HT-29 (cell line): ENCODE measurements around the gene DCLK1. TPM values are rescaled to one million over a fixed set of nuclear protein-coding genes. Genes with fewer than 3 reads are reported as not detected.

ENCODE experiments used
- DNase-seq: peaks from one replicate; pipeline ENCODE4 v3.0.0-alpha.2; 2015; ENCODE audit warnings: low spot score
- total RNA-seq: library from RNA; depleted of rRNA; stranded (reverse); fragments of >200 nt; shearing (Covaris generic); gene quantifications from 2 replicates; pipeline ENCODE4 v1.2.3, GENCODE V29; 2014

DCLK1 gene
- total RNA-seq, 1 experiment from 2014 or later = not detected

DNA sequence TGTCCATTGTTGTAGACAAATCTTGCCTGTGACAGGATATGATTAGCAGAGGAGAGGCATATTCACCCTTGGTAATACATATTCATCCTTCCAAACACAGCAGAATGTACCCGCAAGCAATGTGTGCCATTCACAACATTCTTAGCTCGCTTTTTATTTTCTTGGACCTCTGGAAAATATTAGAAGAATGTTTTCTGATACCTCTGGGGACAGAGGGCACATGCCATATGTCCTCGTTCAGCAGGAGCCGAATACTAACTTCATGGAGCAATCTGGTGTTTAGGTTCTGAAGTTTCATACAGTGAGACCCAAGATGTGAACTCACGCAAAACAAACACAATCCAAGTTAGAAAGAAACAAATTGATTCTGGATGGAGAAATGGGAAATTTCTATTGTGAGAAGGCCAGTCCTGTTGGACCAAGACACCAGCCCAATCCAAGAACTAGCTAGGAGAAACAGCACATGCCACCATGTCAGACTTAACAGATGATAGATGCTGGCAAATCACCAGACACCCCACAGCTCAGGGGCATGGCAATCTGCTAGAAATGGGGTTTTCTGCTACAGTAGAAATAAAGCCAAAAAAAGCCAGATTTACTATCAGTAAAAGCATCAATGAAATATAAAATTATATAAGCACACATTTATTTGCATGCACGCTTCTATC lies 297.4 kb downstream of the DCLK1 start:
- no peak for DNase-seq

DNA sequence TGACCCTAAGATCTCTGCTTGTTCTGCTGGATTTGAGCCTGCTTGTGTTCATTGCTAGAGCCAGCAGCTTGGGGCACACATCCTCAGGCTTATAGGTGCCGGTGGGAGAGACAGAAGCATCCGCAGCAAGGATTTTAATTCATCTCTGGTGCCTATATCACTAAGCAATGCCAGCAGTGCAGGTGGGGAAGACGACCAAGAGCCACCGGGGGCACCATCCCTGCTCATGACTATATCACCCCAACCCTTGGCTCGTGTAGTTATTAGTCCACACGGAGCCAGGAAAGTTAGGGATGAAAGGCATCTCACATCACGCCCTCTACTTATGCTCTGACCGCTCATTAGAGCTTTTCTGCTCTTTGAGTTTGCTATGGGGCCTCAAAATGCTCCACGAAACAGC lies 298.2 kb downstream of the DCLK1 start:
- DNase-seq = no peak

DNA sequence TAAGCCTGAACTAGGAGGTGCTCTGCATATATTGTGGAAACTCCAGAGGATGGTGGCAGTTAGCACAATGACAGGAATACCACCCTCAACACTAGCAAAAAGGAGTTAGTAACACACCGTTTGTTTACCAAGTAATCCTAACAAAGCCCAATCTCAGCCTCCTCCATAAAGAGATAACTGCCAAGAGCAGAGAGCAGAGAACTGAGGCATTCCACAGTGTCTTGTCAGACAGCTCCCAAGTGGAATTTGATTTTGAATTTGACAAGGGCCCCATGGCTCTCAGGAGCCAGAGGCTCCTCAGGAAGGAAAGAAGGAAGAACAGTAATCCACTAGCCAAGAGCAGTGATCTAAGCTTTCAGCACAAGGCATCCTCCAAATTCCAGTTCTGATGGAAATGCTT lies 298.6 kb downstream of the DCLK1 start:
- DNase-seq = no peak

DNA sequence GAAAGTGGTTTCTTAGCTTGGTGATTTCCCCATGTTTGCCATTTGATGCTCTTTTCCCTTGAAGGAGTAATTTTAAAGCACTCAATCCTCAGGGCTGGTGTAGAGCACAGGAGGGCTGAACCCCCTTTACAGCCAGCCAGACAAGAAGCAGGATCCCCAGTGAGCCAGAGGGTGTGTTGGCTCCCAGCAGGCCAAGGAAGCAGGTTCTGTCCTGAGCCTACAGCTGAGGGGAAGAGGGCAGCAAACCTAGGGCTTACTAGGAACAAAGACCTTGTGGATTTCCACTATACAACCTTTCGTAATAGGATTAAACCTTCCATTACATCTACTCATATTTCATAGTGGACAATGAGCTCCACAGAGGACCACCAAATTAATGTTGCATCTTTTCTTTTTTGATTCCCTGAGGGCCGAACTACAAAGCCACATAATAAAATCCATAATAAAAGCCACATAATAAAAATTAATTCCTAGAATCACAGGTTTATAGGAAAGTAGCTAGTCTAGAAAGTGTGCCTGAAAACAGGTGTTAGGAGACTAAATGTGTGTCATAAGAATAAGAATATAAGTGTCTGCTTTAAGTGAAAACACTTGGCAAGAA lies 300.2 kb downstream of the DCLK1 start:
- no peak for DNase-seq

DNA sequence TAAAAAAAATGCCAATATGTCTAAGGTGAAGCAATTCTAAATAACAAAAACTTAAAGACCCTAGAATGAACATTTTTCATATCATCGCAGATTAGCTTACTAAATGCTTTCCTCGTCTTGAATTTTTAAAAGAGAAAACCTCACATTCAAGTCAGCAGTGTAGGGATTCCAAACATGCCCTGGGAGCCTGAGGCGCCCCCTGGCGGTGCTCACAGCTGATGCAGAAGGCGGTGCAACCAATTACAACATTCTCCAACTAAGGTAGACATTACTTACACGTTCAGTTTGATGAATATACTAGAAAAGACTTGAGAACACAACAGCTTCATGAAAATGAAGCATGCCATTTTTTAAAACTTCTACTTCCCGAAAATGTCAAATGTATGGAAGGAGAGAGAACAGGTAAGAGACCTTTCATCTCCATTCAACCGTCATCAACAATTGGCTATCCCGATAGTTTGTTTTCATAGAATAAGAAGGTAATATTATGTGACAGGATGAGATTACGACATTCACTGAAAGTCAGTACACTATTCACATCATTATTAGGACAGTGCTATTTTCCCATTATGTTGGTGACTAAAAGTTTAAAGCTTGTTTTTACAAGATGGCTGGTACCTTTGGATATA lies 304.4 kb downstream of the DCLK1 start:
- DNase-seq = peak; percentile 45

DNA sequence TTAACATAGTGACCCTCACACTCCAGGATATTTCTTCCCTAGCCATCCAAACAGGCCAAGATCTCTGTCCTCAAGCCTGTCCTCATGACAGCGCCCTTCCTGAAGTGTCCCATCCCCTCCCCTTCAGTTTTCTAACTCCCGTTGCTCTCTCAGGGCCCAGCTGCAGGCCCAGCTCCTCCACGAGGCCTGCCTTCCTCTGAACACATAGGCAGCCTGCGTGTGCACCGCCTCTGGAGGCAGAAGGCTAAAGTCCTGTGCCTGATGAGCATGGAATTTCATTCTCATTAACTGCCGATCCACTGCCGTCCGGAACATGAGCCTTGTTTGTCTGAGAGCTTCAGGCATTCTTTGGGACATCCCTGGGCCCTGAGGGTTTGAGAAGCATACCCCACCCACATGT lies 306.4 kb downstream of the DCLK1 start:
- no peak for DNase-seq

DNA sequence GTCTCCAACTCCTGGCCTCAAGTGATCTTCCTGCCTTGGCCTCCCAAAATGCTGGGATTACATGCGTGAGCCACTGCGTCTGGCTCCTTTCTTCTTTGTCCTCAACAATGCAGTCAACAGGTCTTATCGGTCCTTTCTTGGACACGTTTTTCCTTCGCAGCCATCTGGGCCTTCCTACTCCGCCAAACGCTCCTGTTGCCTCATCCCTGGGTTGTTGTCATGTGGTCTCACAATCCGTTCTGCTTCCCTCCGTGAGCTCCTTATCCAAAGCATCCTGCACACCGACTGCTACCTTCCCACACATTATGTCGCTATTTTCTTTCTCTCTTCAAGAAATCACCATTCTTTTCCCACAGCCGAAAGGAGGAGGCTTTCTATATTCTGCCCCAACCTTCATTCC lies 306.8 kb downstream of the DCLK1 start:
- no peak for DNase-seq

DNA sequence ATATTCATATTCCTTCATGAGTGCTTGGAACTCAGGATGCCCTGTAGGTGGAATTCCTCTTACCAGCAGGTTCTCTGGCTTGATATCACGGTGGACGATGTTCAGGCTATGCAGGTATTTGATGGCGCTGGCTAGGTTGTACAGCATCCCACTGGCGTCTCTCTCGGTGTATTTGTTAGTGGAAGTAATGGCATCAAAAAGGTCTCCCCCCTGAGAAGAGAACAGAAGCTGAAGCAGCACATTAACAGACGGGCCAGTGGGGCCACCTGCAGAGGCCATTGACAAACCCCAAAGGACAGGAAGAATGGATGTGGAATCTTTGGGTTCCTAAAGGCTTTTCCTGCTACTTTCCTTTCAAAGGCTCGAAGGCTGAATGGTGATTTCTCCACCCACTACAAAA lies 308.5 kb downstream of the DCLK1 start:
- no peak for DNase-seq

DNA sequence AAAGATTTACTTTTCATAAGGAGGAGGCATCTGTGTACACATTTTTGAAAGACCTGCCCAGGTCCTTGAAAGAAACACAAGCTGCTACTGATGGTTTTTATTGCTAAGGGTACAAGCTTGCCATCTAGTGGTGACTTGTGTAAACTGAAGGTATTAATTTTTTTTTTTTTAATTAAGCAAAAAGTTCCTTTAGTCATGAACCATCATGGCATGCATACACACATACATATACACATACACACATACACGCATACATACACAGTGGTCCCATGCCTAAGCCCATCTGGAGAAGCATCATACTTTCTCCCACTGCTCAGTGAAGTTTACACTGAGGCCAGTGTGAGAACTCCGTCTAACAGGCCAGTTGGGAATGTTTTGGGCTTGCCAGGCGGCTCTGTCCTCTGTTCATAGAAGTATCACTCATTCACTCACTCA lies 312.5 kb downstream of the DCLK1 start:
- peak; percentile 74 for DNase-seq

DNA sequence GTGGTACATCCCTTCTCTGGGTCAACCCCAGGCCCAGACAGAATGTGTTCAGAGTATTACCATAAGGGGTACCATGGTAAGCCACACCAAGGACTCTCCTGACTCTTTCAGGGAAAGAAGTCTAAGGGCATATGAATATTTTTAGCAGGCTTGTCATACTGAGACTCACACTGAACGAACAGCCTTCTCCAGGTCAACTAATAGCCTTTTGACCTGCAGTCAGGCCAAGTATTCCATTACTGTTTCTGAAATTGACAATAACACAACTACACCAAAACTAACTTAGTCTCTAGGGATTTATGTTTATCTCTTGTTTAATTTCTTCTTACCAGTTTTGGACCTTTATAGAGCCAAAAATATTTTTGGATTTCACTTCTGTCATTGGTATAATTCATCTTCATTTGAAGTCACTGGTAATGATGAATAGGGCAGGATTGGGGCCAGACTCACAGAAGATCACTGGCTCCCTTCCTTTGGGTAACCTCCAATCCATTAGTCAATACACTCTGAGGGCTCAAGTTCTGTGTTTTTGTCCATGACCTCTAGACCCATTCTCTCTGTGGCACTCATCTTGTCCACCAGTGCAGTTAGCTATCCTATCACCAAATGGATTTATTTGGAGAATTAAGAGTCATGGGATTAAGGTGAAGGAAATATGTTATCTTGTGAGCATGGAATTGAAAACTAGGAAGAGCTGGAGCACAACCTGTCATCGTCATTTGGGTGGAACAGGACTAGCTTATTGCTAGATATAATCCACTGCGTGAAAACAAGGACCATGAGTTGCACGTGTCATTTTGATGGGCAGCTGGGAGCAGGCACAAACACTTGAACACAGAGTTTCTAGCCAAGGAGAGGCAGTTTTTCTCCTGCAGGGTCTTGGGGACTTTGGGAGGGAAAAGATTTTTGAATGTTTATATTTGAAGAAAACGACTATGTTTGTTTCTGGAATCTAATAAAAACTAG lies 313.3 kb downstream of the DCLK1 start:
- DNase-seq = no peak

DNA sequence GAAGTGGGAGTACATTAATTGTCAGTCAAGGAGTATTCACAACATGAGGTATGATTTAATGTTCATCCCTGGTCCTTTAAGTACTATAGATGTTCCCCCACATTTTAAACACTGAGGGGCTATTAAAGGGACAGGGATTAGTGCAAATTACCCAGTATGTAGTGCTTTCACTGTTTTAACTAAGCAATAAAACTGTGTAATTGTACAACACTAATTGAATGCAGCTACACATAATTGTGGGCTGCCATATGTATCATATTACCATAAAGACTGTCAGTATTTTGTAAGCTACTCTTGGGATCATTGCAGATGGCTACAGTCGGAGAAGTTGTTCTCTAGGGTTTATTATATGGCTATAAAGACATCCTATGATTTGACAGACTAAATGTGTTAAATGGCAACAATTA lies 316.6 kb downstream of the DCLK1 start:
- no peak for DNase-seq

DNA sequence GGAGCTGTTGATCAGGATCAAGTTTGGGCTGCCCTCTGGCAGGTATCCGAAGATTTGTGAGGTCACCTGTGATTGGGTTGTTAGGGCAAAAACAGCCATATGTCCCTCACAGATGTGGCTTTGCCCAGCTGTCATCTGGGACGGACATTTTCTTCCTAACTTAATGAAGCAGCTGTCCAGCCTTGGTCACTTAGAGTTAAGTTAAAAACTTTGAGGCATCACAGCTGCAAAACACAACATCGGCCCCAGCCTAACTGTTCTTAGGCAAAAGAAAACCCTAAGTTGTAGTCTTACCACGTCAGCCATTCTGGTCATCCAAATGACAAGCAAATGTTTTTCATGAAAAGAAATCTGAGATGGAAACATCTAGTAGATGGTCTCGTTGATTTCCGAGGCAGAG lies 318.4 kb downstream of the DCLK1 start:
- no peak for DNase-seq

DNA sequence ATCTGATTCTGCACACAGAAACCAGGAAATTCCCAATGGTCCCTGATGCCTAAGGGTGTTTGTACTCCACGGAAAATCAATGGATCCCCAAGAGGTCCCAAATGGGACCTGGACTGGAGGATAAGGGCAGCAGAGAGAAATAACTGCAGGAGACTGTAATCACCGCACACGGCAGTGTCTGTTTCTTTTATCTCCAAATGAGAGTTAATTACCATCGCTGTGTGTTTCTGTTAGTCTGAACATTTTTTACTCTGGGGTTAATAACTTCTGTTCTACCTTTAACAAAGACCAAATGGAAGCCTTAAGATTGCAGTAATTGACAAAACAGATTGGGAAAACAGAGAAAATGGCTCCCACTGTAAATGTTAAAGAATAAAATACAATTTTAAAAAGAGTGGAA lies 320.9 kb downstream of the DCLK1 start:
- DNase-seq = no peak

DNA sequence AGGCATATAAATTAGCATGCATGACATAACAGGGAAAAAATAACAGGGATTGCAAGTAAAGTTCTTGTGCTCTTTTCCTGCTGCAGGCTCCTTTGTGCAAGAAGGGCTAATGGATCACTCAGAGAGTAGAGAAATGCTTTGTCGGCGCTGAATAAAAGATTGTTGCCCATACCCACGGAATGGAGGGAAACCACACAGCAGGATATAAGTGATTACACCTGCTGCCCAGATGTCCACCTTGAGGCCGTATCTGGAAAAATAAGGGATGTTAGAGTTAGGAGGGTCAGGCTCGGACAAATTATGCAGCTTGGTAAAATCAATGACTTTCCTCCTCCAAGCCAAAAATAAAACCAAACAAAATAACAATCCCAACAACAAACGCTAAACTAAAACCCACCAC lies 322.3 kb downstream of the DCLK1 start:
- no peak for DNase-seq

DNA sequence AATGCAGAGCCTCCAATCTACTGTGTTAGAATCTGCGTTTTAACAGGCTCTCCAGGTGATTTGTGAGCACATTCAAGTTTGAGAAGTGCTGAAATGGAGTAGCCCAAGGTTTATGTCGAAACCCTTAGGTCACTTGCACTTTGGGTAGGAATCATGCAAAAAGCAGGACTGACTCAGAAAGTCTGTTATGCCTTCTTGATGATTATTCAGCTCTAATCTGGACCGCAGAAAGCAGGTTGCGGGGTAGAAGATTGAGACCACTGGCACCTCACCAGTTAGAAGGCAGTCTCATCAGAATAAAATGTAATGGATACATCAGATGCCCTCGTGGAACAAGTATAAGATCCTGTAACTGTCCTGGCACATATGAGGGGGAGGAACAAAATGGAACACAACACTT lies 326.3 kb downstream of the DCLK1 start:
- no peak for DNase-seq

DNA sequence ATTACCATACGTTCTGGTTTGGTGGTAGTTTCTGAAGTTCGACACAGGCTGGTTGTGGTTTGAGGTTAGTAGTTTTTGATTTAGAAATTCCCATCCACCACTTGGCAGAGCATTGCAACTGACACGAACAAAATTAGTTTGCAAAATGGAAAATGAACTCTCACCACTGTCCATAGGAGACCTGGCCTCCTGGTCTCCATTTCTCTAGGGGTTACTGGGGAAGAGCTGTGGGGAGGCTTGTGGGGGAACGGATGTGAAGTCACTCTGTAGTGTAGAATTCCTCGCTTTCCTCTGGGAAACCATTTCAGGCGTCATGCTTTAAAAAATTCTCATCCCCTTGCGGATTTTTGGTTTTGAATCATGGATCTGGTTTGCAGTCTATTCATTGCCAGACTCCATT lies 333.2 kb downstream of the DCLK1 start:
- no peak for DNase-seq

DNA sequence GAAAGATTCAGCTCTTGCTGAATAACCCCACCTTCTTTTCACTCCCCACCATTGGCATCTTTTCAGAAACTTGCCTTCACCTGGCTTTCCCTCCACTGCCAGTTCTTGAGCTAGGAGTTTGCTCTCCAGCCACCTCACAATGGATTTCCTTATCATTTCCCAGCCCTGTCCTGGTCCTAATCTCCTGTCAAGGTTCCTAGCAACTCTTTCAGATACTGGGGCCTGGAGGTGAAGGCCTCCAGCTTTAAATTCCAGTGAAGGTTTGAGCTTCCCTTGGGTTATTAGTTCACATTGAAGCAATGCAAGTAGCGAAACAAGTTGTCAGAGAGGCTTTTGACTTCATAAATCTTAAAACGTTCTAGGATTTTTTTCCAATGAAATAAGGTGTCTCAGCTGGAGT lies 333.9 kb downstream of the DCLK1 start:
- DNase-seq = no peak

DNA sequence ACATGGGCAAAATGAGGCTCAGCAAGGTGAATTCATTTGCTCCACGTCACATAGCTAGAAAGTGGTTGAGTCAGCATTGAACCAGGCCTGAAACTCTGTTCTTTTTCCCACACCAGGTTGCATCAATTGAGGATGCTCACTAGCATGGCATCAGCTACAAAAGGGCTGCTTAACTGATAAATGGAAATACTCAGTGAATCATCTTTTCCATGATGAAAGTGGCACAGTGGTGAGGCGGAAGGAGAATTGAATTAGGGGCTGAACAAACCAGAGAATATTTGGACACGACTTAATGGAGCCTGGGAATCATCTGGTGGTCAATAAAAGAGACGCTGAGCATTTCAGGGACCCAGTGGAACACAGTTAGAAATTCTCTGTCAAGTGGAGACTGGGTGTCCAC lies 334.6 kb downstream of the DCLK1 start:
- DNase-seq = no peak

DNA sequence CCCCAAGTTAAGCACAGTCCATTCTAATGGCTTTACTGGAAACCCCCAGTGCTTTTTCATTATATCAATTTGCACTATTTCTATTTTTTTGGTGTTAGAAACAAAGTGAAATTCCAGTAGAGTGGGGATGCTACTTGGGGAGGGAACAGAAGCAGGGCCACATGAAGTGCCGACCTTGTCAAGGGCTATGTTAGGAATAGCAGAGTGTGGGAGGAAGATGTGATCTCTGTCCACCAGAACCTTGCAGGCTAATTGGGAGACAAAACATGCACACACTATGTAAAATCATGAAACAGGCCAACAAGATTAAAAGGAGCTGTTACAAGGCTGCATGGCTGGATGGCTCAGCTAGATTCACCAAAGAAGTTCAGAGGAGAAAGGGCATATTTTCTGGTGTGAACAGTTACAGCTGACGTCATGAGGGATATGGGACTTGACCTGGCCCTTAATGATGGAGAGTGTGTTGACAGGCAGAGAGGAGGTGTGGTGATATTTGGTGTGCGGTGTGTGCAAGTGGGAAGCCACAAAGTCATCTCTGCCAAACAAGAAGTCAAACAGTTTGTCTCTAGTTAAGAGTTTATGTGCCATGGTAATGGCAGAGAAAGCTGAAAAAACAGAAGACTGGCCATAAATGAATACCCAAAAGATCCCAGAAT lies 336.3 kb downstream of the DCLK1 start:
- DNase-seq = no peak

DNA sequence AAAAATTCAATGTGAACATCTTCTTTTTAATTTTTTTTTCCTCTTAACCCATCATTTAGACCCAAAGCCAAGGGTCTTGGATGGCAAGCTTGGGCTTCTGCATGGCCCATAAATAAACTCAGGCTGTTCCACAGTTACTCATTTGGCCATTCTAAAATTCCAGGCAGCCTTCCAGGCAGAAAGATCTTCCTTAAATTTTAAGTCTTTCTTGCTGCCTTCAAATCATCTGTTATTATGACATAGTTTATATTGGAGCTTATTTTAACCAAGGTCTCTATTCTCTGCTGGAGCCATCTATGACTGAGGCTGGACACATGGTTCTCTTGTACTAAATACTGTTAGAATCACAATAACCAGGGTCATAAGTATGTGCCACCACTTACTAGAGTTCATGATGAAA lies 337.4 kb downstream of the DCLK1 start:
- DNase-seq = no peak

DNA sequence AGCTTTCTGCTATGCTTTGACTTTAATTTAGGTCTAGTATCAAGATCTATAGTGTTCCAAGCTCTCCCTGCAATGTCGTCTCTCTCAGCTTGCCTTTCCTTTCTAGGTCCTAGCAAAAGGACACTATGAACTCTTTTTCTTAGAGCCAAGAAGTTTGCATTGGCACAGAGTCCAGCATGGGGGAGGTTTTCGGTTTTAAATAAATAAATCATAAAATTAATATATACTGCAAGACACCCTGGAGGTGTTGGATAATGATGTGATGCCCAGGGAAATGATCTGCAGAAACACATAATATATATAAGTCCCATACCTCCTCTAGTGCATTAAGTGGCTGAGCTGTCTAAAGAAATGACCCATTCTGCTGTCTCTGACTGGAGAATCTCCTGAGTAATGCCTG lies 338.3 kb downstream of the DCLK1 start:
- DNase-seq = no peak

DNA sequence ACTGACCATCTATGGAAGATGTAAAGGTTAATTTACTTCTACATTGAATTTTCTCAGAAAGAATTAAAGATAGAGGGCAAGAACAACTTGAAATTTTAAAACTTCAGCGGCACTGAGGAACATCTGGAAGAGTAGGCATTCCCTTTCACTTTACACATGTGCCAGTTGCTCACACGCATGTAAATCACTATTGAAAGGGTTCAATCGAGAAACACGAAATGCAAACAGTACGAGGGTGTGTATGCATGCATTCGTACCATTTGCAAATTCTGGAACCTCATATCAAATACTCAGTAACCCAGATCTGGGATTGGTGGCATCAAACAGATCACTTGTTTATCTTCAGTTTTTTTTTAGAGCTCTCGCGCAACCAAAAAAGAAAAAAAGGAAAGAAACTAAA lies 339.2 kb downstream of the DCLK1 start:
- DNase-seq = no peak
